Astrocyte (in vitro differentiated cells and primary cell): ENCODE data around the gene ZNF407. TPM values are rescaled to one million over a fixed set of nuclear protein-coding genes. Genes with fewer than 3 reads are reported as not detected.

ENCODE experiments used
- DNase-seq: peaks from one replicate; pipeline ENCODE4 v3.0.0-alpha.2; 2010; ENCODE audit warnings: low read depth
- FAIRE-seq: peaks from 2 replicates; lab custom pipeline; 2011; peaks lifted over from hg19 to GRCh38; lab: Jason Lieb, UNC
- H2AFZ ChIP-seq: 2 replicates; pipeline ENCODE4 v1.6.0; 2012; ENCODE audit warnings: low read depth, low read length, inconsistent platforms
- H3K27ac ChIP-seq: 2 replicates; pipeline ENCODE4 v1.5.1; 2011; ENCODE audit warnings: low read depth, low read length, inconsistent platforms
- H3K27me3 ChIP-seq: 2 replicates; pipeline ENCODE4 v1.6.0; 2011; ENCODE audit warnings: low read length, inconsistent platforms; ENCODE audit not compliant: insufficient read depth
- H3K36me3 ChIP-seq: 2 replicates; pipeline ENCODE4 v1.5.1; 2011; ENCODE audit warnings: low read length, inconsistent platforms; ENCODE audit not compliant: insufficient read depth
- H3K4me1 ChIP-seq: 2 replicates; pipeline ENCODE4 v1.5.1; 2011; ENCODE audit warnings: low read length, inconsistent platforms; ENCODE audit not compliant: insufficient read depth
- H3K4me2 ChIP-seq: 2 replicates; pipeline ENCODE4 v1.6.0; 2012; ENCODE audit warnings: low read length, inconsistent platforms
- H3K4me3 ChIP-seq: 2 replicates; pipeline ENCODE4 v1.5.1; 2011; ENCODE audit warnings: low read depth, mild to moderate bottlenecking, low read length, inconsistent platforms; ENCODE audit not compliant: insufficient read depth
- H3K79me2 ChIP-seq: 2 replicates; pipeline ENCODE4 v1.6.0; 2012; ENCODE audit warnings: mild to moderate bottlenecking, low read length, inconsistent platforms; ENCODE audit not compliant: insufficient read depth
- H3K9ac ChIP-seq: 2 replicates; pipeline ENCODE4 v1.6.0; 2012; ENCODE audit warnings: mild to moderate bottlenecking, low read length, inconsistent platforms
- H3K9me3 ChIP-seq: 2 replicates; pipeline ENCODE4 v1.5.1; 2012; ENCODE audit warnings: low read depth, mild to moderate bottlenecking, low read length, inconsistent platforms; ENCODE audit not compliant: insufficient read depth
- H4K20me1 ChIP-seq: 2 replicates; pipeline ENCODE4 v1.6.0; 2012; ENCODE audit warnings: low read length, inconsistent platforms; ENCODE audit not compliant: insufficient read depth
- H3K27ac Mint-ChIP-seq: one replicate; pipeline ENCODE4 v1.8.0; 2021; ENCODE audit warnings: mild to moderate bottlenecking, mixed read lengths; ENCODE audit not compliant: unreplicated experiment
- H3K27me3 Mint-ChIP-seq: one replicate; pipeline ENCODE4 v1.8.0; 2021; ENCODE audit warnings: low read depth, mixed read lengths; ENCODE audit not compliant: unreplicated experiment
- H3K36me3 Mint-ChIP-seq: one replicate; pipeline ENCODE4 v1.8.0; 2021; ENCODE audit warnings: low read depth, mixed read lengths; ENCODE audit not compliant: unreplicated experiment
- H3K4me1 Mint-ChIP-seq: one replicate; pipeline ENCODE4 v1.8.0; 2021; ENCODE audit warnings: low read depth, mixed read lengths; ENCODE audit not compliant: unreplicated experiment
- H3K4me3 Mint-ChIP-seq: one replicate; pipeline ENCODE4 v1.8.0; 2021; ENCODE audit warnings: mild to moderate bottlenecking, moderate library complexity, mixed read lengths; ENCODE audit not compliant: unreplicated experiment
- H3K9me3 Mint-ChIP-seq: one replicate; pipeline ENCODE4 v1.8.0; 2021; ENCODE audit warnings: mild to moderate bottlenecking, mixed read lengths; ENCODE audit not compliant: unreplicated experiment
- CTCF ChIP-seq: IDR thresholded peaks from 2 replicates; pipeline ENCODE4 v1.5.1; 2011; ENCODE audit warnings: low read depth, mild to moderate bottlenecking, inconsistent platforms, low read length, moderate library complexity; ENCODE audit not compliant: insufficient read depth
- EZH2 ChIP-seq: IDR thresholded peaks from 2 replicates; pipeline ENCODE4 v1.6.1; 2012; ENCODE audit warnings: mild to moderate bottlenecking, low read length, inconsistent platforms; ENCODE audit not compliant: insufficient read depth
- total RNA-seq: library from RNA; stranded (reverse); gene quantifications from 2 replicates; pipeline ENCODE4 v1.2.1, GENCODE V29; 2021

The ZNF407 gene
- total RNA-seq, 1 donor from 2014 or later: 13.8 TPM

- no peaks in the 10 kb centered on the region for H3K9me3 Mint-ChIP-seq
- no peak overlapping the region for H2AFZ ChIP-seq
- no peak for TF ChIP-seq EZH2
- TF ChIP-seq CTCF: no peak
- no peak overlapping the region for H3K9ac ChIP-seq
- H3K4me1 ChIP-seq: peaks cover 3% of the 10 kb centered on the region
- no peaks in the 10 kb centered on the region for H3K9me3 ChIP-seq
- no peaks in the 10 kb centered on the region for H3K27me3 Mint-ChIP-seq
- FAIRE-seq (no peak), DNase-seq (no peak)
- no peaks in the 10 kb centered on the region for H3K79me2 ChIP-seq
- H3K27me3 ChIP-seq: no peaks in the 10 kb centered on the region
- H3K27ac Mint-ChIP-seq: no peak overlapping the region
- peaks cover 3% of the 10 kb centered on the region for H3K4me1 Mint-ChIP-seq
- no peak overlapping the region for H3K27ac ChIP-seq
- H4K20me1 ChIP-seq: no peaks in the 10 kb centered on the region
- no peaks in the 10 kb centered on the region for H3K36me3 ChIP-seq
- no peak overlapping the region for H3K4me3 ChIP-seq
- no peak overlapping the region for H3K4me2 ChIP-seq
- no peaks in the 10 kb centered on the region for H3K36me3 Mint-ChIP-seq
- H3K4me3 Mint-ChIP-seq: no peak overlapping the region
These were observed 136.4 kb downstream of the ZNF407 start for GRCh38 chr18:74734013-74734444.

GRCh38 chr18:74739926-74740325 lies 142.3 kb downstream of the ZNF407 start:
- no peak overlapping the region for H2AFZ ChIP-seq
- Mint-ChIP-seq H3K27ac (no peak overlapping the region), H3K9me3 (no peaks in the 10 kb centered on the region)

More at GRCh38 chr18:74739926-74740325, 142.3 kb downstream of the ZNF407 start:
- DNase-seq: no peak
- Histone ChIP-seq H3K36me3 (no peaks in the 10 kb centered on the region), H3K27ac (no peak overlapping the region), H3K4me1 (no peaks in the 10 kb centered on the region), H4K20me1 (no peaks in the 10 kb centered on the region), H3K9me3 (no peaks in the 10 kb centered on the region), H3K9ac (no peak overlapping the region), H3K79me2 (no peaks in the 10 kb centered on the region), H3K27me3 (no peaks in the 10 kb centered on the region), H3K4me2 (no peak overlapping the region), H3K4me3 (no peak overlapping the region)
- TF ChIP-seq EZH2: no peak
- TF ChIP-seq CTCF: no peak
- Mint-ChIP-seq H3K36me3 (no peaks in the 10 kb centered on the region), H3K27me3 (no peaks in the 10 kb centered on the region), H3K4me1 (peaks cover 6% of the 10 kb centered on the region), H3K4me3 (no peak overlapping the region)
- no peak for FAIRE-seq
